ENCODE data around the gene OR52W1. TPM values are rescaled to one million over a fixed set of nuclear protein-coding genes. Genes with fewer than 3 reads are reported as not detected.

OR52W1 gene
- total RNA-seq, 1 donor from 2014 or later = not detected

DNA sequence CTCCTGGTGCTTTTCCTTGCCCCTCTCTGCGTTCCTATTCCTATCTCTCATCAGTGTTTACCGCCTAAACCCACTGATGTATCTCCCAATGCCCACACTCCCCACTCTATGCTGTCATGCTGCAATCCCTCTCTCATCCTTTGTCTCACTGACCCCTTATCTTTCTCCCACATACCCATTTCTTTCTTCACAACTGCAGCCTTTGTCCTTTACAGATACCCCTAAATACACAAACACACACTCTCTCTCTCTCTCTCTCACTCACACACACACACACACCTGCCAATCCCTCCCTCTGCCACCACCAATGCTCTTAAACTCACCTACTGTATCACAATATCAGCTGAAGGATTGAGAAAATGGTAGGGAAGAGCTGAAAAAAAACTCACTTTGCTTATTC, 23.6 kb upstream of the OR52W1 start:
- Histone ChIP-seq H3K27me3 (no peaks in the 10 kb centered on the region), H3K4me3 (no peak overlapping the region), H3K9me3 (no peaks in the 10 kb centered on the region), H3K36me3 (no peaks in the 10 kb centered on the region), H3K4me1 (peaks cover 5% of the 10 kb centered on the region), H3K27ac (no peak overlapping the region)
- intact Hi-C loops (cut with DNase I) = no loop called here
- ATAC-seq = no peak
- TF ChIP-seq, protein P1, sequence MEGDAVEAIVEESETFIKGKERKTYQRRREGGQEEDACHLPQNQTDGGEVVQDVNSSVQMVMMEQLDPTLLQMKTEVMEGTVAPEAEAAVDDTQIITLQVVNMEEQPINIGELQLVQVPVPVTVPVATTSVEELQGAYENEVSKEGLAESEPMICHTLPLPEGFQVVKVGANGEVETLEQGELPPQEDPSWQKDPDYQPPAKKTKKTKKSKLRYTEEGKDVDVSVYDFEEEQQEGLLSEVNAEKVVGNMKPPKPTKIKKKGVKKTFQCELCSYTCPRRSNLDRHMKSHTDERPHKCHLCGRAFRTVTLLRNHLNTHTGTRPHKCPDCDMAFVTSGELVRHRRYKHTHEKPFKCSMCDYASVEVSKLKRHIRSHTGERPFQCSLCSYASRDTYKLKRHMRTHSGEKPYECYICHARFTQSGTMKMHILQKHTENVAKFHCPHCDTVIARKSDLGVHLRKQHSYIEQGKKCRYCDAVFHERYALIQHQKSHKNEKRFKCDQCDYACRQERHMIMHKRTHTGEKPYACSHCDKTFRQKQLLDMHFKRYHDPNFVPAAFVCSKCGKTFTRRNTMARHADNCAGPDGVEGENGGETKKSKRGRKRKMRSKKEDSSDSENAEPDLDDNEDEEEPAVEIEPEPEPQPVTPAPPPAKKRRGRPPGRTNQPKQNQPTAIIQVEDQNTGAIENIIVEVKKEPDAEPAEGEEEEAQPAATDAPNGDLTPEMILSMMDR (IDR thresholded peaks at IDR 0.05) = no peak
- no peak for DNase-seq

DNA sequence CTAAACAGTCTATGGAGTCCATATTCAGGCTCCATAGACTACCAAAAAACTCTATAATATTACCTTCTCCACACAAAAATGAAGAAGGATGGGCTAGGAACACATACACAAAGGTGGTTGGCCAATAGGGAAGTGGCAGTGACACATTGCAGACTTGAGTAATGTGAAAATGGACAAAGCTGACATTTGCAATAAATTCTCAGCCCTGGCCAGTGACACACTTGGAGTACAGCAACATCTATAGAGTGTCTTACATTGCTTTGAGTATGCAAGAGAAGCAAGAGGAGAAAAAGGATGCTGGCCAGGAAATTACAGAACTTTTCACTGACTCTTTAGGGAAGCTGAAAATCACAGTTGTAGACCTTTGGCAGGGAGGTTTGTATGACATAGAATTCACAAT, 7.3 kb upstream of the OR52W1 start:
- no peaks in the 10 kb centered on the region for H3K27me3 ChIP-seq
- H3K27ac ChIP-seq = no peak overlapping the region
- no peak for DNase-seq
- H3K4me3 ChIP-seq = no peak overlapping the region
- H3K4me1 ChIP-seq = no peaks in the 10 kb centered on the region
- no peaks in the 10 kb centered on the region for H3K9me3 ChIP-seq
- TF ChIP-seq, protein P1 (IDR thresholded peaks at IDR 0.05) = no peak
- peak; percentile 72 for ATAC-seq
- no peaks in the 10 kb centered on the region for H3K36me3 ChIP-seq
- intact Hi-C loops (cut with DNase I) = no loop called here

DNA sequence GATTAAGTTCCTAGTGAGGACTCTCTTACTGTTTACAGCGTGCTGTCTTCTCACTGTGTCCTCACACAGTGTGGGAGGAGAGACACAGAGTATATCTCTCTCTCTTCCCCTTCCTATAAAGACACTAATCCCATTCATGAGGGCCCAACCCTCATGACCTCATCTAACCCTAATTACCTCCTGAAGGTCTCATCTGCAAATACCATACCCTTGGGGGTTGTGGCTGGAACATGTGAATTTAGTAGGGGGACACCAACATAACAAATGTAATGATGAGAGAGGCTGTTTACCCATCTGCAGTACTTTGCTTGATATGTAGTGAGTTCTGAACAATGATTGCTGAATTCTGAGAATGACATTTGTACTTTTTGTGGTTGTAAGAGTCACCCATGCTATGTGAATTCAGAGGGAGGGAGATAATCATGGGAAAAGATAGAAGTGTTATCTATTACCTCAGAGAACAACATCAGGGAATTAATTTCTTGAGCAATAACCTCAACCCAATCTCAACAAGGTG, 4.9 kb upstream of the OR52W1 start:
- ATAC-seq (peak; percentile 82), DNase-seq (no peak)
- Histone ChIP-seq H3K4me3 (no peak overlapping the region), H3K36me3 (no peaks in the 10 kb centered on the region), H3K4me1 (no peaks in the 10 kb centered on the region), H3K27ac (no peak overlapping the region), H3K9me3 (no peaks in the 10 kb centered on the region), H3K27me3 (no peaks in the 10 kb centered on the region)
- TF ChIP-seq, protein P1 (IDR thresholded peaks at IDR 0.05) = no peak
- intact Hi-C loops (cut with DNase I) = no loop called here

DNA sequence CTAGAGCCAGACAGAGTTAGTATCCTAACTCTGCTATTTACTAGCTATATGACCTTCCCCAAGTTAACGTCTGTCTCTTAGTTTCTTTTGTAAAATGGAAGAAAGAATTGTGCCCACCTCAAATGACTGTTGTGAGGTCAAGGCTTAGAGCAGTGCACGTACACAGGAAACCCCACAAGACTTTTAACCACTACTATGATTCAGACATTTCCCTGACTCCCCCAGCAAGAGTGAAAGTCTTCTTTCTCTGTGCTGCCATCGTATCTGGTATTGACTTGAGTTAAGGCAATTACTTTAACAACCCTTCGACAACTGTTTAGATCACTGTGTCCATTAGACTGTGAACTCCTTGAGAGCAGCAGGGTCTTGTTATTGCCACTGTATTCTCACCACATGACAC, 2.6 kb upstream of the OR52W1 start:
- intact Hi-C loops (cut with DNase I) = no loop called here
- Histone ChIP-seq H3K9me3 (no peaks in the 10 kb centered on the region), H3K4me1 (no peaks in the 10 kb centered on the region), H3K27ac (no peak overlapping the region), H3K36me3 (no peaks in the 10 kb centered on the region), H3K27me3 (no peaks in the 10 kb centered on the region), H3K4me3 (no peak overlapping the region)
- ATAC-seq = no peak
- TF ChIP-seq, protein P1 (IDR thresholded peaks at IDR 0.05) = no peak
- no peak for DNase-seq

DNA sequence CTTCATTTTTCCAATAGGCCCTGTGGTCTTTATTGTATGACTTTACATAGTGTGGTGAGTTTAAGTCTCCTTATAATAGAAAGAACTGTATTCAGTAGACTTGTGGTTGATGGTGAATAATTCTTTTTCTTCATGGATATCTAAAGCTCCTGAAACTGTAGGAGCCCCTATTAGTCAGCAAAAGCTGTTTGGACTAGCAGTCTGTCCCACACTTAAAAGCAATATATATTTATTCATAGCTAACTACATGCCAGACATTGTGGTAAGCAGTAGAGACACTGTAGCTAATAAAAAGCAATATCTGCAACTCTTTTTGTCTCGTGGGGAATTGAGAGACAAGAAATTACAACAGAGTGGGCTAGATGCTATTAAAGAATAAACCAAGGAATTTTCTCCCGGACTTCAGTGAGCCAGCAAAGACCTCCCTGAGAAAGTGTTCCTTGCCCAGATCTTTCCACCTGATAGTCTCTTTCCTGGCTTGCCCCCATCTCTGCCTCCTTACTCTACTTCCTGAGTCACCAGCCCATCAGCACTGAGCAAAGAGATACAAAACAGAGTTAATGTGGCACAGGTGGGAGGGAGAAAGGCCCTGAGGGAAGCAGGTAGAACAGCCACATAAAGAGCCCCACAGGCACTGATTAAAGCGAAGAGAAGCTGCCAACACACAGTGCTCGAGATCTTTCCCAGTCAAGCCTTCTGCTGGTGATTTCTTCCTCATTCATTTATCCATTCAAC, 1.4 kb upstream of the OR52W1 start:
- no peak overlapping the region for H3K27ac ChIP-seq
- no peaks in the 10 kb centered on the region for H3K36me3 ChIP-seq
- H3K27me3 ChIP-seq = no peaks in the 10 kb centered on the region
- no peaks in the 10 kb centered on the region for H3K9me3 ChIP-seq
- no peak for ATAC-seq
- DNase-seq = no peak
- intact Hi-C loops (cut with DNase I) = no loop called here
- no peak overlapping the region for H3K4me3 ChIP-seq
- H3K4me1 ChIP-seq = no peaks in the 10 kb centered on the region
- TF ChIP-seq, protein P1 (IDR thresholded peaks at IDR 0.05) = no peak
